Caco-2 (cell line): ENCODE measurements around the gene RTF1. TPM values are rescaled to one million over a fixed set of nuclear protein-coding genes. Genes with fewer than 3 reads are reported as not detected.
"Not testable (repeated sequence)": the region's sequence is repeated elsewhere in the genome, so short reads cannot be mapped to it uniquely, and the experiment has no call there.

Experiments used
- BruUV-seq: library from RNA; stranded (reverse); fragments of 400-500 nt; replicated peaks from 2 replicates; lab custom pipeline; 2021; lab: Mats Ljungman, UMichigan
- CTCF ChIA-PET: fragments of 300-600 bp; sonication (Branson Sonifier 250); formaldehyde crosslinking; loops from one replicate; lab custom pipeline; 2022; ENCODE audit warnings: antibody characterized with exemption; lab: Charles Lee
- POLR2A ChIA-PET: fragments of 300-600 bp; sonication (Branson Sonifier 250); formaldehyde crosslinking; loops from one replicate; lab custom pipeline; 2022; ENCODE audit warnings: antibody characterized with exemption; lab: Charles Lee
- DNase-seq, 2 experiments: peaks; one replicate each; pipeline versions ENCODE4 v3.0.0 to v3.0.0-alpha.2; 2020 to 2022
- H3K27me3 ChIP-seq: replicated peaks from 2 replicates; pipeline ENCODE4 v1.6.0; 2011; ENCODE audit warnings: low read length; ENCODE audit not compliant: control insufficient read depth, insufficient read depth
- H3K36me3 ChIP-seq: 2 replicates; pipeline ENCODE4 v1.5.1; 2011; ENCODE audit warnings: low read length; ENCODE audit not compliant: control insufficient read depth, insufficient read depth
- H3K4me1 ChIP-seq: fragments of 250-450 bp; sonication (Bioruptor Pico); 2 replicates; pipeline ENCODE4 v1.5.1; 2020; ENCODE audit warnings: mild to moderate bottlenecking
- H3K4me3 ChIP-seq: 2 replicates; pipeline ENCODE4 v1.5.1; 2011; ENCODE audit warnings: low read depth, mild to moderate bottlenecking, control low read depth, low read length
- H3K9me3 ChIP-seq: fragments of 250-450 bp; sonication (Bioruptor Pico); 2 replicates; pipeline ENCODE4 v1.5.1; 2020; ENCODE audit warnings: mild to moderate bottlenecking, moderate library complexity
- H3K27ac Mint-ChIP-seq: one replicate; pipeline ENCODE4 v1.8.0; 2022; ENCODE audit warnings: mixed read lengths; ENCODE audit not compliant: unreplicated experiment
- H3K27me3 Mint-ChIP-seq: one replicate; pipeline ENCODE4 v1.8.0; 2022; ENCODE audit warnings: mixed read lengths; ENCODE audit not compliant: insufficient read depth, unreplicated experiment
- H3K36me3 Mint-ChIP-seq: one replicate; pipeline ENCODE4 v1.8.0; 2022; ENCODE audit warnings: mild to moderate bottlenecking, mixed read lengths; ENCODE audit not compliant: insufficient read depth, unreplicated experiment
- H3K4me1 Mint-ChIP-seq: one replicate; pipeline ENCODE4 v1.8.0; 2022; ENCODE audit warnings: low read depth, mixed read lengths; ENCODE audit not compliant: unreplicated experiment
- H3K4me3 Mint-ChIP-seq: one replicate; pipeline ENCODE4 v1.8.0; 2022; ENCODE audit warnings: mild to moderate bottlenecking, moderate library complexity, mixed read lengths; ENCODE audit not compliant: unreplicated experiment
- H3K9me3 Mint-ChIP-seq: one replicate; pipeline ENCODE4 v1.8.0; 2022; ENCODE audit warnings: mixed read lengths; ENCODE audit not compliant: unreplicated experiment
- CTCF ChIP-seq, 2 experiments: fragments of 200-600 bp in 1 of 2; IDR thresholded peaks; 1 replicate in 1 of 2; 2 replicates in 1 of 2; pipeline versions ENCODE4 v1.5.1 to v1.8.0; 2011 to 2022; ENCODE audit warnings: antibody characterized with exemption in 1 of 2, control low read depth in 1 of 2, inconsistent platforms in 1 of 2, low read depth in 1 of 2, low read length in 1 of 2, mild to moderate bottlenecking in 1 of 2, moderate library complexity in 1 of 2; ENCODE audit not compliant: insufficient read depth in 1 of 2, severe bottlenecking in 1 of 2, unreplicated experiment in 1 of 2
- intact Hi-C: fragments of 100-400 bp; cut with micrococcal nuclease; formaldehyde crosslinking; loops from one replicate; pipeline ENCODE4 v1.10.0; 2022; ENCODE audit not compliant: unreplicated experiment
- total RNA-seq: library from RNA; stranded (reverse); gene quantifications from 2 replicates; pipeline ENCODE4 v1.2.3, GENCODE V29; 2022

The RTF1 gene
- total RNA-seq, 1 experiment from 2014 or later = 40.8 TPM

- H3K9me3 Mint-ChIP-seq = no peaks in the 10 kb centered on the region
- TF ChIP-seq CTCF (IDR thresholded peaks at IDR 0.05; ENCODE audit: insufficient read depth in 1 of 2, low read depth in 1 of 2, low read length in 1 of 2, severe bottlenecking in 1 of 2, unreplicated experiment in 1 of 2) = no peak
- H3K4me3 Mint-ChIP-seq = no peak overlapping the region
- BruUV-seq = no TSS peak
- H3K27ac Mint-ChIP-seq = no peak overlapping the region
- ChIA-PET POLR2A (no interaction called here), CTCF (no interaction called here)
- H3K27me3 Mint-ChIP-seq = no peaks in the 10 kb centered on the region
- peaks cover 5% of the 10 kb centered on the region for H3K36me3 Mint-ChIP-seq
- DNase-seq = no peak
- Histone ChIP-seq H3K36me3 (no peaks in the 10 kb centered on the region), H3K9me3 (no peaks in the 10 kb centered on the region), H3K4me3 (no peak overlapping the region), H3K27me3 (no peaks in the 10 kb centered on the region), H3K4me1 (no peaks in the 10 kb centered on the region)
- H3K4me1 Mint-ChIP-seq = peaks cover 13% of the 10 kb centered on the region
- intact Hi-C loops = no loop called here
Observed at GRCh38 chr15:41424809-41425208, 7.9 kb downstream of the RTF1 start.

GRCh38 chr15:41425907-41426306, 9.0 kb downstream of the RTF1 start:
- H3K4me3 Mint-ChIP-seq, H3K4me3 ChIP-seq, POLR2A ChIA-PET, CTCF ChIA-PET, H3K36me3 Mint-ChIP-seq, DNase-seq, H3K9me3 Mint-ChIP-seq, H3K9me3 ChIP-seq, H3K27me3 Mint-ChIP-seq, H3K36me3 ChIP-seq, H3K4me1 ChIP-seq, intact Hi-C loops, H3K27ac Mint-ChIP-seq, H3K27me3 ChIP-seq, BruUV-seq: not testable (repeated sequence)
- H3K4me1 Mint-ChIP-seq = peaks cover 13% of the 10 kb centered on the region

- H3K27ac Mint-ChIP-seq = no peak overlapping the region
- H3K4me3 Mint-ChIP-seq = no peak overlapping the region
- H3K4me1 Mint-ChIP-seq = peaks cover 13% of the 10 kb centered on the region
- Histone ChIP-seq H3K36me3 (no peaks in the 10 kb centered on the region), H3K9me3 (no peaks in the 10 kb centered on the region), H3K4me3 (no peak overlapping the region), H3K27me3 (no peaks in the 10 kb centered on the region), H3K4me1 (no peaks in the 10 kb centered on the region)
- H3K36me3 Mint-ChIP-seq = peaks cover 5% of the 10 kb centered on the region
- no peak for TF ChIP-seq CTCF (IDR thresholded peaks at IDR 0.05; ENCODE audit: insufficient read depth in 1 of 2, low read depth in 1 of 2, low read length in 1 of 2, severe bottlenecking in 1 of 2, unreplicated experiment in 1 of 2)
- POLR2A ChIA-PET = no interaction called here
- CTCF ChIA-PET = no interaction called here
- intact Hi-C loops = no loop called here
- H3K27me3 Mint-ChIP-seq = no peaks in the 10 kb centered on the region
- no peaks in the 10 kb centered on the region for H3K9me3 Mint-ChIP-seq
- BruUV-seq = no TSS peak
- no peak for DNase-seq
Observed at GRCh38 chr15:41429003-41429890, 12.4 kb downstream of the RTF1 start.
